Measurements from ENCODE around the gene EPHA8. TPM values are rescaled to one million over a fixed set of nuclear protein-coding genes. Genes with fewer than 3 reads are reported as not detected.

EPHA8 gene
- total and polyA plus RNA-seq, 2 of the 13 experiments (the other 11 are each of a cell fraction or from before 2014, with no cell fraction given) = not detected

- Histone ChIP-seq H3K4me1 (ENCODE audit: insufficient read depth, low read length) (no peaks in the 10 kb centered on the region), H3K4me2 (ENCODE audit: low read depth, low read length) (no peak overlapping the region), H3K36me3 (replicated peaks in 1 of 2; ENCODE audit: control insufficient read depth in 1 of 2, insufficient read depth in 2 of 2, low read length in 2 of 2) (peaks cover 32 to 71% of the 10 kb centered on the region in 2 experiments), H3K9ac (ENCODE audit: insufficient read depth, low read depth, low read length) (no peak overlapping the region), H3K9me3 (ENCODE audit: low read length) (no peaks in the 10 kb centered on the region), H2AFZ (ENCODE audit: low read length) (no peak overlapping the region), H3K79me2 (ENCODE audit: insufficient read depth, low read length) (no peaks in the 10 kb centered on the region), H3K27me3 (ENCODE audit: control insufficient read depth in 1 of 2, insufficient read depth in 2 of 2, low read length in 2 of 2) (no peaks in the 10 kb centered on the region), H3K27ac (ENCODE audit: extremely low read length, insufficient read depth, low read length) (no peak overlapping the region), H4K20me1 (ENCODE audit: insufficient read depth, low read length) (no peaks in the 10 kb centered on the region), H3K4me3 (replicated peaks in 1 of 3; ENCODE audit: insufficient read depth in 1 of 3, low read depth in 2 of 3, low read length in 3 of 3) (no peak overlapping the region)
- POLR2A ChIA-PET = no interaction called here
- FAIRE-seq (no peak), DNase-seq (ENCODE audit: low spot score) (no peak), ATAC-seq (no peak)
- CTCF ChIA-PET (ENCODE audit: low intra/inter-chr PET ratio, low total read pairs) = no interaction called here
- no TSS peak for BruUV-seq (replicated peaks)
- WGBS (ENCODE audit: low lambda C conversion rate) = 98% methylated on average over 9 of the region's 9 CpGs
- in situ Hi-C loops (cut with HindIII; ENCODE audit: extremely low pct_ligation_motif_present, low pct_unique_long_range_greater_than_20kb) (no loop called here), intact Hi-C loops (cut with micrococcal nuclease; ENCODE audit: unreplicated experiment) (no loop called here)
- TF ChIP-seq REXO4 (CRISPR knock-in tag; IDR thresholded peaks at IDR 0.05; ENCODE audit: borderline replicate concordance) (no peak), HINFP (CRISPR knock-in tag; IDR thresholded peaks at IDR 0.05; ENCODE audit: low read depth) (no peak), PAF1 (CRISPR knock-in tag; IDR thresholded peaks at IDR 0.05) (no peak), RFXAP (CRISPR knock-in tag; IDR thresholded peaks at IDR 0.05; ENCODE audit: borderline replicate concordance) (no peak), THAP9 (CRISPR knock-in tag; IDR thresholded peaks at IDR 0.05; ENCODE audit: borderline replicate concordance) (no peak), ZNF546 (CRISPR knock-in tag; conservative IDR thresholded peaks at IDR 0.05) (no peak), ZBTB37 (CRISPR knock-in tag; IDR thresholded peaks at IDR 0.05) (no peak), RXRA (CRISPR knock-in tag; IDR thresholded peaks at IDR 0.05) (no peak), ZNF264 (CRISPR knock-in tag; IDR thresholded peaks at IDR 0.05) (no peak), ZNF33A (CRISPR knock-in tag; IDR thresholded peaks at IDR 0.05; ENCODE audit: borderline replicate concordance) (no peak), ISL2 (CRISPR knock-in tag; IDR thresholded peaks at IDR 0.05) (no peak), ZBTB21 (CRISPR knock-in tag; IDR thresholded peaks at IDR 0.05) (no peak), ZNF747 (CRISPR knock-in tag; IDR thresholded peaks at IDR 0.05; ENCODE audit: borderline replicate concordance) (no peak), AKAP8 (CRISPR knock-in tag; IDR thresholded peaks at IDR 0.05) (no peak), ZNF160 (CRISPR knock-in tag; IDR thresholded peaks at IDR 0.05) (no peak), ZNF547 (CRISPR knock-in tag; IDR thresholded peaks at IDR 0.05) (no peak), DNMT3B (CRISPR knock-in tag; conservative IDR thresholded peaks at IDR 0.05) (no peak), NCOA5 (CRISPR knock-in tag; IDR thresholded peaks at IDR 0.05) (no peak)
These were observed 42.4 kb upstream of the EPHA8 start for GRCh38 chr1:22520871-22521270.
